ENCODE measurements around the gene KRTAP4-1. TPM values are rescaled to one million over a fixed set of nuclear protein-coding genes. Genes with fewer than 3 reads are reported as not detected.

The KRTAP4-1 gene
- total RNA-seq, 1 donor = not detected

DNA sequence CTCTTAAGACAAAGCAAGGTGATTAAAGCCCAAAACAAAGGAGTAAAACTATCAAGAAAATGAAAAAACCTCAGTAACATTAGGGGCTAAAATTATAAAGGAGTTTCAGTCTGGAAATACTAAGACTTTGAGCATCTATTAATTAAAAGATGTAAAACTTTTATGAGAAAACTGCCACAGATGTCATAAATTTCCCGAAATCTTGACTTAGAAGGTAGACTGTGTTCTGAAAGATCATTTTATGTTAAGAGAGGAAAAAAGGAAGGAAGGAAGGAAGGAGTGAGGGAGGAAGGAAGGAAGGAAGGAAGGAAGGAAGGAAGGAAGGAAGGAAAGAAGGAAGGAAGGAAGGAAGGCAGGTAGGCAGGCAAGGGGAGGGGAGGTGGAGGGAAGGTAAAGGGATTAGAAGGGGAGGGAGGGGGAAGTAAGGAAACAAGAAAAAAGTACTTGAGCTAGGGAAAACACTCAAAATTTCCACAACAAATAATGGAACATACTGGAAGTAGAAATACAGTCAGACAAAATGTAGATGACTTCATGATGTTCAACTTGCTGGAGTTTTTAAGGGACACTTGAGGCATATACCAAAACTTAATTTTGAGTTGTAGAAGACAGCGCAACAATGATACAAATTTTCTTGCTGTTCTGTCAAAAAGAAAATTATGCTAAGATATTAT, 37.0 kb downstream of the KRTAP4-1 start:
- peaks cover 2% of the 10 kb centered on the region for H3K9me3 ChIP-seq (ENCODE audit: low read depth, low read length)
- H3K27me3 ChIP-seq (ENCODE audit: insufficient read depth, low read length) = no peaks in the 10 kb centered on the region
- H3K4me3 ChIP-seq (ENCODE audit: insufficient read depth, low read length) = no peak overlapping the region
- no peak overlapping the region for H2AFZ ChIP-seq (ENCODE audit: low read length)
- no peak overlapping the region for H3K27ac ChIP-seq (ENCODE audit: low read depth, low read length)
- TF ChIP-seq, protein P1, sequence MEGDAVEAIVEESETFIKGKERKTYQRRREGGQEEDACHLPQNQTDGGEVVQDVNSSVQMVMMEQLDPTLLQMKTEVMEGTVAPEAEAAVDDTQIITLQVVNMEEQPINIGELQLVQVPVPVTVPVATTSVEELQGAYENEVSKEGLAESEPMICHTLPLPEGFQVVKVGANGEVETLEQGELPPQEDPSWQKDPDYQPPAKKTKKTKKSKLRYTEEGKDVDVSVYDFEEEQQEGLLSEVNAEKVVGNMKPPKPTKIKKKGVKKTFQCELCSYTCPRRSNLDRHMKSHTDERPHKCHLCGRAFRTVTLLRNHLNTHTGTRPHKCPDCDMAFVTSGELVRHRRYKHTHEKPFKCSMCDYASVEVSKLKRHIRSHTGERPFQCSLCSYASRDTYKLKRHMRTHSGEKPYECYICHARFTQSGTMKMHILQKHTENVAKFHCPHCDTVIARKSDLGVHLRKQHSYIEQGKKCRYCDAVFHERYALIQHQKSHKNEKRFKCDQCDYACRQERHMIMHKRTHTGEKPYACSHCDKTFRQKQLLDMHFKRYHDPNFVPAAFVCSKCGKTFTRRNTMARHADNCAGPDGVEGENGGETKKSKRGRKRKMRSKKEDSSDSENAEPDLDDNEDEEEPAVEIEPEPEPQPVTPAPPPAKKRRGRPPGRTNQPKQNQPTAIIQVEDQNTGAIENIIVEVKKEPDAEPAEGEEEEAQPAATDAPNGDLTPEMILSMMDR (IDR thresholded peaks at IDR 0.05; ENCODE audit: extremely low read depth, low read depth, low read length) = no peak
- no peak for DNase-seq (ENCODE audit: insufficient read length, low spot score, missing footprints)
- no peaks in the 10 kb centered on the region for H3K4me1 ChIP-seq (ENCODE audit: insufficient read depth, low read length)
- H3K4me2 ChIP-seq (ENCODE audit: insufficient read depth, low read length) = no peak overlapping the region
- no peaks in the 10 kb centered on the region for H3K79me2 ChIP-seq (ENCODE audit: insufficient read depth, low read length)
- H4K20me1 ChIP-seq (ENCODE audit: insufficient read depth, low read length) = no peaks in the 10 kb centered on the region
- H3K36me3 ChIP-seq (ENCODE audit: insufficient read depth, low read length) = no peaks in the 10 kb centered on the region

DNA sequence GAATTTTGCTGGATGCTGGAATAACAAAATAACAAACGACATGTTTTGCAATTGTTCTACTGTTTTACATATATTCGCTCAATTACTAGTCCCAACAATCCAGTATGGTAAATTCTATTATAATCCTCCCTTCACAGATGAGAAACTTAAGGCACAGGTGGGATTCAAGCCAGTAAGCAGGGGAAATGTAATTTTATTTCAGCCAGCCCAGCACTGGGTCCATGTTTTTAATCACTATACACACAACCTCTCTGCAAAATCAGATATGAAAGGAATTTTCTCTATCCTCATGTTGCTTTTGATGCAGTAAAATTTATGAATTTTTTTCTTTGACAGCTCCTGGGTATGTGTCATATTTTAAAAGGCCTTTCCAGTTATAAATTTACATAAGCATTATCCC, 39.5 kb downstream of the KRTAP4-1 start:
- Histone ChIP-seq H2AFZ (ENCODE audit: low read length) (no peak overlapping the region), H3K27ac (ENCODE audit: low read depth, low read length) (no peak overlapping the region), H3K36me3 (ENCODE audit: insufficient read depth, low read length) (no peaks in the 10 kb centered on the region), H3K79me2 (ENCODE audit: insufficient read depth, low read length) (no peaks in the 10 kb centered on the region), H4K20me1 (ENCODE audit: insufficient read depth, low read length) (no peaks in the 10 kb centered on the region), H3K27me3 (ENCODE audit: insufficient read depth, low read length) (no peaks in the 10 kb centered on the region), H3K4me2 (ENCODE audit: insufficient read depth, low read length) (no peak overlapping the region), H3K4me1 (ENCODE audit: insufficient read depth, low read length) (peaks cover 6% of the 10 kb centered on the region), H3K9me3 (ENCODE audit: low read depth, low read length) (peaks cover 2% of the 10 kb centered on the region), H3K4me3 (ENCODE audit: insufficient read depth, low read length) (no peak overlapping the region)
- no peak for DNase-seq (ENCODE audit: insufficient read length, low spot score, missing footprints)
- TF ChIP-seq, protein P1 (IDR thresholded peaks at IDR 0.05; ENCODE audit: extremely low read depth, low read depth, low read length) = no peak

DNA sequence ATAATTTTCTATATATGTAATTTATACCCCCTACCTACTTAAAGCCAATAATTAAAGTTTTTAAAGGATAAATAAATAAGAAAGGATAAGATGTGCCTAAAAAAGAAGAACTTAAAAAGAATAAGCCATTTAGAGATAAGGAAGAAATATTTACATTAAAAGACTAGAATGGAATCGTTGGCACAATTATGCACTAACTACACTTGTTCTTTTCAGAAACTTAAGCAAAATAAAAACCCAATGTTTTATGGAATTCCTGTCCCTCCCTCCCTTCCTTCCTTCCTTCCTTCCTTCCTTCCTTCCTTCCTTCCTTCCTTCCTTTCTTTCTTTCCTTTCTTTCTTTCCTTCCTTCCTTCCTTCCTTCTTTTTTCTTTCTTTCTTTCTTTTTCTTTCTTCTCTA, 39.9 kb downstream of the KRTAP4-1 start:
- Histone ChIP-seq H3K9me3 (ENCODE audit: low read depth, low read length) (peaks cover 2% of the 10 kb centered on the region), H3K27ac (ENCODE audit: low read depth, low read length) (no peak overlapping the region), H3K79me2 (ENCODE audit: insufficient read depth, low read length) (no peaks in the 10 kb centered on the region), H4K20me1 (ENCODE audit: insufficient read depth, low read length) (no peaks in the 10 kb centered on the region), H2AFZ (ENCODE audit: low read length) (no peak overlapping the region), H3K4me1 (ENCODE audit: insufficient read depth, low read length) (peaks cover 6% of the 10 kb centered on the region), H3K27me3 (ENCODE audit: insufficient read depth, low read length) (no peaks in the 10 kb centered on the region), H3K4me3 (ENCODE audit: insufficient read depth, low read length) (no peak overlapping the region), H3K4me2 (ENCODE audit: insufficient read depth, low read length) (no peak overlapping the region), H3K36me3 (ENCODE audit: insufficient read depth, low read length) (no peaks in the 10 kb centered on the region)
- no peak for DNase-seq (ENCODE audit: insufficient read length, low spot score, missing footprints)
- TF ChIP-seq, protein P1 (IDR thresholded peaks at IDR 0.05; ENCODE audit: extremely low read depth, low read depth, low read length) = no peak

DNA sequence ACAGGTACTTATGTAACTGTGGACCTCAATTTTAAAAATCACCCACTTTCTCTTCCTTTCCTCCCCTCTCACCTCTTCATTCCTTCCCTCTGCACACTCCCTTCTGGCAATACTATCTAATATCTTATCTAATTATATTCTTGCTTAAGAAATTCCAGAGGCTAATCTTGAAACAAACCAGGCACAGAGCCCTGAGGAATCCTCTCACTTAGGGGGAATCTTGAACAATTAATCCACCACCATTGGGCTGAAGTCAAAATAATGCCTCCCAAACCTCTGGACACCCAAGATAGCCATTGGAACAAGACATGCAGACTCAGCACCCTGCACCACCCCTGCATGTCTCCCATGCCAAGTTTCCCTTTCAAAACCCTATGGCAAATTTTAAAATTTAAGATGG, 43.4 kb downstream of the KRTAP4-1 start:
- Histone ChIP-seq H3K9me3 (ENCODE audit: low read depth, low read length) (peaks cover 2% of the 10 kb centered on the region), H3K79me2 (ENCODE audit: insufficient read depth, low read length) (no peaks in the 10 kb centered on the region), H3K36me3 (ENCODE audit: insufficient read depth, low read length) (no peaks in the 10 kb centered on the region), H3K4me2 (ENCODE audit: insufficient read depth, low read length) (no peak overlapping the region), H3K27ac (ENCODE audit: low read depth, low read length) (peak overlapping the region; percentile 69), H3K27me3 (ENCODE audit: insufficient read depth, low read length) (no peaks in the 10 kb centered on the region), H3K4me3 (ENCODE audit: insufficient read depth, low read length) (no peak overlapping the region), H3K4me1 (ENCODE audit: insufficient read depth, low read length) (peaks cover 6% of the 10 kb centered on the region), H2AFZ (ENCODE audit: low read length) (no peak overlapping the region), H4K20me1 (ENCODE audit: insufficient read depth, low read length) (no peaks in the 10 kb centered on the region)
- no peak for DNase-seq (ENCODE audit: insufficient read length, low spot score, missing footprints)
- TF ChIP-seq, protein P1 (IDR thresholded peaks at IDR 0.05; ENCODE audit: extremely low read depth, low read depth, low read length) = no peak
